IPS DF 4.7 (cell line): ENCODE data around the gene GALNT12.

Source experiments
- DNase-seq: peaks from one replicate; pipeline ENCODE4 v3.0.0-alpha.2; 2013; ENCODE audit warnings: low spot score; ENCODE audit errors: extremely low read depth

The GALNT12 gene

GRCh38 chr9:98807070-98807813, at the start of gene GALNT12:
TSS of gene GALNT12 (plus strand) at chr9:98807670. CDS start at chr9:98807699, 29 bp downstream.
- DNase-seq = no peak

- no peak for DNase-seq
Observed at GRCh38 chr9:98760231-98760630, 47.2 kb upstream of the GALNT12 start.

- no peak for DNase-seq
Observed at GRCh38 chr9:98763986-98764745, 43.3 kb upstream of the GALNT12 start.

GRCh38 chr9:98765256-98765655, 42.2 kb upstream of the GALNT12 start:
- DNase-seq = no peak

- DNase-seq = no peak
Observed at GRCh38 chr9:98766586-98766985, 40.9 kb upstream of the GALNT12 start.

- no peak for DNase-seq
Observed at GRCh38 chr9:98767196-98767595, 40.3 kb upstream of the GALNT12 start.

- no peak for DNase-seq
Observed at GRCh38 chr9:98767915-98768314, 39.6 kb upstream of the GALNT12 start.

- DNase-seq = no peak
Observed at GRCh38 chr9:98768344-98768743, 39.1 kb upstream of the GALNT12 start.

GRCh38 chr9:98770717-98771116, 36.8 kb upstream of the GALNT12 start:
- no peak for DNase-seq

GRCh38 chr9:98771209-98771874, 36.1 kb upstream of the GALNT12 start:
- no peak for DNase-seq

GRCh38 chr9:98772364-98773155, 34.9 kb upstream of the GALNT12 start:
- DNase-seq = no peak

GRCh38 chr9:98773721-98774120, 33.7 kb upstream of the GALNT12 start:
- DNase-seq = no peak

- DNase-seq = no peak
Observed at GRCh38 chr9:98774746-98775145, 32.7 kb upstream of the GALNT12 start.

- DNase-seq = peak; percentile 62
Observed at GRCh38 chr9:98775831-98776441, 31.5 kb upstream of the GALNT12 start.

GRCh38 chr9:98777618-98778017, 29.9 kb upstream of the GALNT12 start:
- no peak for DNase-seq

GRCh38 chr9:98778251-98778650, 29.2 kb upstream of the GALNT12 start:
- no peak for DNase-seq

- no peak for DNase-seq
Observed at GRCh38 chr9:98778711-98779530, 28.5 kb upstream of the GALNT12 start.

- DNase-seq = no peak
Observed at GRCh38 chr9:98780059-98780749, 27.3 kb upstream of the GALNT12 start.

- no peak for DNase-seq
Observed at GRCh38 chr9:98781588-98782383, 25.7 kb upstream of the GALNT12 start.
